LoVo (cell line): ENCODE data around the gene RAB6D.
A peak's percentile ranks its signal among the peaks of the same experiment; 100 is the strongest.
"Not testable (repeated sequence)": the region's sequence is repeated elsewhere in the genome, so short reads cannot be mapped to it uniquely, and the experiment has no call there.

Experiments
- DNase-seq: peaks from one replicate; pipeline ENCODE4 v3.0.0-alpha.2; 2016; ENCODE audit warnings: low spot score

The RAB6D gene

GRCh38 chr2:131363703-131364186, at the start of gene RAB6D:
Gene RAB6D, minus strand, starts transcription at chr2:131364168. Its CDS starts 448 bp downstream, at chr2:131363720.
- DNase-seq = peak; percentile 14

GRCh38 chr2:131413148-131413747, 49.3 kb upstream of the RAB6D start:
- peak; percentile 53 for DNase-seq

GRCh38 chr2:131410173-131410572, 46.2 kb upstream of the RAB6D start:
- DNase-seq = no peak

- no peak for DNase-seq
These were observed 44.8 kb upstream of the RAB6D start for GRCh38 chr2:131408778-131409177.

GRCh38 chr2:131408207-131408606, 44.2 kb upstream of the RAB6D start:
- DNase-seq = no peak

- no peak for DNase-seq
These were observed 40.8 kb upstream of the RAB6D start for GRCh38 chr2:131404753-131405152.

- DNase-seq = no peak
These were observed 38.5 kb upstream of the RAB6D start for GRCh38 chr2:131402320-131403039.

GRCh38 chr2:131400849-131401248, 36.9 kb upstream of the RAB6D start:
- no peak for DNase-seq

GRCh38 chr2:131400441-131400840, 36.5 kb upstream of the RAB6D start:
- DNase-seq = not testable (repeated sequence)

GRCh38 chr2:131396209-131396608, 32.2 kb upstream of the RAB6D start:
- not testable (repeated sequence) for DNase-seq

- DNase-seq = not testable (repeated sequence)
These were observed 31.2 kb upstream of the RAB6D start for GRCh38 chr2:131395024-131395645.

GRCh38 chr2:131394147-131394931, 30.4 kb upstream of the RAB6D start:
- DNase-seq = no peak

- not testable (repeated sequence) for DNase-seq
These were observed 28.0 kb upstream of the RAB6D start for GRCh38 chr2:131391953-131392352.

GRCh38 chr2:131391471-131391870, 27.5 kb upstream of the RAB6D start:
- not testable (repeated sequence) for DNase-seq

- not testable (repeated sequence) for DNase-seq
These were observed 26.6 kb upstream of the RAB6D start for GRCh38 chr2:131390495-131391130.

- DNase-seq = no peak
These were observed 25.7 kb upstream of the RAB6D start for GRCh38 chr2:131389657-131390056.

GRCh38 chr2:131388834-131389233, 24.9 kb upstream of the RAB6D start:
- DNase-seq = not testable (repeated sequence)

- DNase-seq = not testable (repeated sequence)
These were observed 9.1 kb upstream of the RAB6D start for GRCh38 chr2:131373111-131373510.

GRCh38 chr2:131369954-131370353, 6.0 kb upstream of the RAB6D start:
- no peak for DNase-seq

GRCh38 chr2:131368493-131369066, 4.6 kb upstream of the RAB6D start:
- DNase-seq = peak; percentile 46

GRCh38 chr2:131367352-131367751, 3.4 kb upstream of the RAB6D start:
- no peak for DNase-seq
